ENCODE measurements around the gene TSPAN2.

DNA sequence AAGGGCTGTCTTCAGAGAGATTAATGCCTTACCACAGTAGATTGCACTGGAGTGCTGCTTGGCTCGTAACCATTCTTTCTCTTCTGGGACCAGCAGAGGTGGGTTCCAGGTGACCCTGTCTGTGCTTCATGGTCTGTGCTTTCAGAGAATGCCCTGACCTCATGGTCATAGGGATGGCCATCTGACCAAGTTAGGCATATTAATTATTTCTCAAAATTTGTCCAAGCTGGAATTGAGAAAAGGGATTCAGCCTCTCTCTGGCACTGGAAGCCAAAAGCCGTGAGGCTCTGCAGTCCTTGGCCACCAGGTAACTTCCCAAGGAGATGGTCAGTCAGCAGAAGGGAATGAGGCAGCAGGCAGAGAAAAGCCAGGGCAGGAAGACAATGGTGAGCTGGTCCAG, 37.2 kb upstream of the TSPAN2 start:
- TF ChIP-seq, protein P1, sequence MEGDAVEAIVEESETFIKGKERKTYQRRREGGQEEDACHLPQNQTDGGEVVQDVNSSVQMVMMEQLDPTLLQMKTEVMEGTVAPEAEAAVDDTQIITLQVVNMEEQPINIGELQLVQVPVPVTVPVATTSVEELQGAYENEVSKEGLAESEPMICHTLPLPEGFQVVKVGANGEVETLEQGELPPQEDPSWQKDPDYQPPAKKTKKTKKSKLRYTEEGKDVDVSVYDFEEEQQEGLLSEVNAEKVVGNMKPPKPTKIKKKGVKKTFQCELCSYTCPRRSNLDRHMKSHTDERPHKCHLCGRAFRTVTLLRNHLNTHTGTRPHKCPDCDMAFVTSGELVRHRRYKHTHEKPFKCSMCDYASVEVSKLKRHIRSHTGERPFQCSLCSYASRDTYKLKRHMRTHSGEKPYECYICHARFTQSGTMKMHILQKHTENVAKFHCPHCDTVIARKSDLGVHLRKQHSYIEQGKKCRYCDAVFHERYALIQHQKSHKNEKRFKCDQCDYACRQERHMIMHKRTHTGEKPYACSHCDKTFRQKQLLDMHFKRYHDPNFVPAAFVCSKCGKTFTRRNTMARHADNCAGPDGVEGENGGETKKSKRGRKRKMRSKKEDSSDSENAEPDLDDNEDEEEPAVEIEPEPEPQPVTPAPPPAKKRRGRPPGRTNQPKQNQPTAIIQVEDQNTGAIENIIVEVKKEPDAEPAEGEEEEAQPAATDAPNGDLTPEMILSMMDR (conservative IDR thresholded peaks at IDR 0.05; ENCODE audit: low read depth, low read length): no peak
- TF ChIP-seq POLR2A (IDR thresholded peaks at IDR 0.05; ENCODE audit: low read depth, low read length): no peak
- no peak for TF ChIP-seq RAD21 (IDR thresholded peaks at IDR 0.05; ENCODE audit: low read length)
- TF ChIP-seq MAFK (IDR thresholded peaks at IDR 0.05; ENCODE audit: low read depth, low read length): no peak
- no peak for TF ChIP-seq RCOR1 (IDR thresholded peaks at IDR 0.05; ENCODE audit: insufficient replicate concordance, low read length)
- no peak for TF ChIP-seq SMC3 (IDR thresholded peaks at IDR 0.05; ENCODE audit: low read depth, low read length)
- TF ChIP-seq RFX5 (IDR thresholded peaks at IDR 0.05; ENCODE audit: low read depth, low read length): no peak
- no peak for TF ChIP-seq MAZ (IDR thresholded peaks at IDR 0.05; ENCODE audit: borderline replicate concordance, low read depth, low read length)
- no peak for TF ChIP-seq CHD1 (IDR thresholded peaks at IDR 0.05; ENCODE audit: low read depth, low read length)

Data from IMR-90 (cell line).